NCI-H2029 (cell line): ENCODE measurements around the gene MSGN1.

Experiments
- DNase-seq: peaks from one replicate; lab custom pipeline; 2025; lab: John Stamatoyannopoulos, UW

MSGN1 gene

DNA sequence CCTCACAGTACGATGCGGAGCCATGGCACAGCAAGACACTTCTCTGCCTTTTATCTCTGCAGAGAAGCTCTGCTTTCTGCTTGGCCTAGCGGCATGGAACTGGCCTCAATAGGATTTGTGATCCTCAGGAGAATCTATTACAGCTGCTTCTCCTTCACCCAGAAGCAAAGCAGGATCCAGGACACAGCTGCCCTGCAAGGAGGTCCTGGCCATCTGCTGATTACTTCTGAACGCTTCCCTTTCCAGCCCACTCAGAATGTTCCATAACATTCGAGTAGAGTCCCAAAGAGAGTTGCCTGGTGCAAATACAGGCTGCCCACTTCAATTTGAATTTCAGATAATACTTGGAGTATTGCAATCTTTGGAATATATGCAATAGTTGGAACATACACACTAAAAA lies 33.0 kb downstream of the MSGN1 start:
- DNase-seq: no peak

- no peak for DNase-seq
Observed at GRCh38 chr2:17850151-17850550, 33.9 kb downstream of the MSGN1 start.

- peak; percentile 20 for DNase-seq
Observed at GRCh38 chr2:17851731-17852585, 35.7 kb downstream of the MSGN1 start.

DNA sequence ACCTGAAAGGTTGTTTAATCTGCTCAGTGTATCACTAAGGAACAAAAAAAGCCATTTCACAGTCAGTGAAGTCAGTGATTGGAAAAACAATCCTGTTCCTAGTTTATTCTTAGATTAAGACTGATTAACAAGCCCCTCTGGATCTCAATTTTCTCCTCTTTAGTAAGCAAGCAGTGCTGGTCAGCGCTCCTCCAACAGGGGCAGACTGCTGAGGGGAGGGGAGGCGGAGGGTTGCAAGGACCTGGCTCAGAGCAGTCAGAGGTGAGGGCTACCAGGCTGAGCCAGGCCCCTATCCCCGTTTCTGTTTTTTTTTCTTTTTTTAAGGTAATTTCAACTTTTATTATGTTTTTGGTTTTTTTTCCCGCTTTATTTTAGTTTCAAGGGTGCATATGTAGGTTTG lies 37.5 kb downstream of the MSGN1 start:
- DNase-seq: no peak

DNA sequence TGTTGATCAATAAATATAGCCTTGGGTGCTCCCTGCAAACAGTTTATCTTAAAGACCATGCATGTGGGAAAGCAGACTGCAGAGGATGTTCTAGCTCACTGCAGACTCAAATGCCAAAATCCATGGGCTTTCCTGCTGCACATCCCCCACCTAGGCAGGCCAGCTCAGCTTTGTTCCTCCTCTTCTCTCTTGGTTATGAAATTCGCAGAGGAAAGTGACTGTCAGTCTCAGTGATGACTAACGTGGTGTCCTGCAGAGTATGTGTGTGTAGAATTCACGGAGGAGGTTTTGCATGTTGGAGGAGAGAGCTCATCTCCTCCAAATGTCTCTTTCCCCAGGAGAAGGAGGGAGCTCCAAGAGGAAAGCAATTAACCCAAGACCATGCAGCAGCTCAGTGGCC lies 40.8 kb downstream of the MSGN1 start:
- no peak for DNase-seq

GRCh38 chr2:17858064-17858463 lies 41.8 kb downstream of the MSGN1 start:
- DNase-seq: no peak

- DNase-seq: no peak
Observed at GRCh38 chr2:17863539-17863938, 47.3 kb downstream of the MSGN1 start.

DNA sequence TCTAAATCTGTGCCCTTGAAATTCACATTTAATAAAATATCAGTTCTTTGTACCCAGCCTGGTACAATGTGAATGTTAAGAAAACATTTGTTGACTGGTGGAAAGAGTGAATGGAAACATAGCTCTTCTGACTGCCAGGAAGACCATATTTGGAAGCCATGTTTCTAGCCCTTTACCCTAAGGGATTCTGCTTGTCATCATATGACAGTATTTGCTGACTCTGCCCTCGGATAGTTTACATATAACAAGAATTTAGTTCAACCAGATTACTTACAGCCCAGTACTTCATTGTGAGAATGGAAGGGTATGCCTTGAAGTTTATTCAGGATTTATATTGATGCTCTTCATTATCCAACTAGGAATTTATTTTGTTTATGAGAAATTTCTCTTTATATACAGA lies 48.4 kb downstream of the MSGN1 start:
- DNase-seq: no peak

DNA sequence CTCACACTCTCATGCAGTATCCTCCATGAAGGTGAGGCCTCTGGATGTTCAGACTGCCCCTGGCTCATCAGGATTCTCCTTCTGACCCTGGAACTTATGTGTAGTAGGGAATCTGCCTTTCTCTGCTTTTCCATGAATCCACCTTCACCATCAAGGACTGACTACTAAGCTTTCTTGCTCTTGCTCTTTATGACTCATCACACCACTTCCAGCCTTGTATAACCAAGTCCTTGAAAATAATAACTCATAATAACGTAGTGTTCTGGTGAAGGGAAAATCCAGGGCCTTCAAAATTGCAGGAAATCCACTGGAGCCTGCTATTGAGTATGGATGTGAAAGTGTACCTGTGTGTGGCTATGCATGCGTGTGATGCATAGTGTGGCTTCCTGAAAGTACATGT lies 50.9 kb downstream of the MSGN1 start:
- DNase-seq: no peak
